WERI-Rb-1 (cell line): Measurements from ENCODE around the gene PSAT1.
A peak's percentile ranks its signal among the peaks of the same experiment; 100 is the strongest.

Experiments
- DNase-seq: peaks from one replicate; pipeline ENCODE4 v3.0.0-alpha.2; 2020
- H3K27ac ChIP-seq: fragments of 250-450 bp; sonication (Bioruptor Pico); 2 replicates; pipeline ENCODE4 v1.5.1; 2020; ENCODE audit warnings: mild to moderate bottlenecking, moderate library complexity
- H3K27me3 ChIP-seq: fragments of 250-450 bp; sonication (Bioruptor Pico); 2 replicates; pipeline ENCODE4 v1.5.1; 2021; ENCODE audit warnings: mild to moderate bottlenecking, low read depth, moderate library complexity; ENCODE audit not compliant: insufficient read depth, severe bottlenecking
- H3K36me3 ChIP-seq: fragments of 250-450 bp; sonication (Bioruptor Pico); 2 replicates; pipeline ENCODE4 v1.5.1; 2020; ENCODE audit warnings: mild to moderate bottlenecking, moderate library complexity
- H3K4me3 ChIP-seq: 2 replicates; pipeline ENCODE4 v1.5.1; 2011; ENCODE audit warnings: low read depth, mild to moderate bottlenecking, control low read depth, low read length
- H3K9me3 ChIP-seq: fragments of 250-450 bp; sonication (Bioruptor Pico); 2 replicates; pipeline ENCODE4 v1.5.1; 2021; ENCODE audit warnings: mild to moderate bottlenecking, moderate library complexity; ENCODE audit not compliant: severe bottlenecking
- CTCF ChIP-seq: IDR thresholded peaks from 2 replicates; pipeline ENCODE4 v1.5.1; 2011; ENCODE audit warnings: low read depth, mild to moderate bottlenecking, control low read depth, inconsistent platforms, low read length

PSAT1 gene

DNA sequence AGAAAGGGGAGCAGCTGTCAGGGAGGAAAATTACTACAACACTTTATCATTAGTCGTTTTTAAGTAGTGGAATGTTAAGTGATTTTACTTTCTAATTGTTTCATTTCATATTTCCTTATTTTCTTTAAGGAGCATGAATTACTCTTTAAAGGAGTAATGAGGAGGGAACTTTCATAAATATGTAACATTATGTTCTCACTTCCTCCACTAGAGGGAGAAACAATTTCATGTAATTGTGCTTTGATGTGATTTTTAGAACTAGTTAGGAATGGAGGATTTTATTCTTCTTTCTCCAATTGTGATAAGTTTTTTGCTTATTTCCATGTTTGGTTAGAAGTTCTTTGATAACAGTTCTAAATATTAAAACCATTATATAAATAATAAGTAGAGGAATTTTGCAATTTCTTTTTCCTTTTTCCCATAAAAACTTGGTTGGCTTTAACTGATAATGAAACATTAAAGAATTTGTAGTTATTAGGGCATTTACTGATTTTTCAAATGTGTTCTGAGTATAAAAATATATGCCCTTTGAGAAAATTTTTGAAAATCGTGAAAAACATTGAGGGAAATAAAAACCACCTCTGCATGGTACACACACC lies 35.4 kb upstream of the PSAT1 start:
- no peak overlapping the region for H3K4me3 ChIP-seq
- peaks cover 56% of the 10 kb centered on the region for H3K36me3 ChIP-seq
- H3K9me3 ChIP-seq: no peaks in the 10 kb centered on the region
- H3K27me3 ChIP-seq: no peaks in the 10 kb centered on the region
- TF ChIP-seq CTCF: peak; percentile 30; the same call in 1 of the 2 replicates
- DNase-seq: no peak
- no peak overlapping the region for H3K27ac ChIP-seq

DNA sequence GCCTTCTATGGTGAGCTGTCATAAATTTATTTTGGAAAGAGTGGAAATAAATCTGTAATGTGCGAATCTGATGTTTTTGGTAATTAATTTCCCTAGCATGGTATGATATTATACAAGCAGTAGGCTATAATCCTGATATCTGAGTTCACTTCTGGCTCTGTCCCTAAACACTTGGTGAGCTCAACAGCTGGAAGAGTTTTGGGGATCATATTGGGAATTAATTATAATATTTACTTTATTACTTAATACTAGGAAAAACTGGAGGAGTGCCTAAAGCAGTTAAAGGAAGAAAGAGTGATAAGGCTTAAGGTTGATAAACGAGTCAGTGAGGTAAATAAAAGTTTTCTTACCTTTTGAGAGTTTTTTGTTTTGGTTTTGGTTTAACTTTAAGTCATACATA lies 34.3 kb upstream of the PSAT1 start:
- no peak for TF ChIP-seq CTCF
- no peak overlapping the region for H3K27ac ChIP-seq

GRCh38 chr9:78267889-78268288 lies 29.0 kb upstream of the PSAT1 start:
- Histone ChIP-seq H3K9me3 (no peaks in the 10 kb centered on the region), H3K27ac (no peak overlapping the region), H3K27me3 (no peaks in the 10 kb centered on the region), H3K4me3 (no peak overlapping the region), H3K36me3 (peaks cover 68% of the 10 kb centered on the region)
- DNase-seq: no peak
- TF ChIP-seq CTCF: no peak

More for the DNA sequence above, 34.3 kb upstream of the PSAT1 start:
- no peaks in the 10 kb centered on the region for H3K27me3 ChIP-seq
- no peak overlapping the region for H3K4me3 ChIP-seq
- no peak for DNase-seq
- peaks cover 67% of the 10 kb centered on the region for H3K36me3 ChIP-seq
- H3K9me3 ChIP-seq: no peaks in the 10 kb centered on the region

- Histone ChIP-seq H3K9me3 (no peaks in the 10 kb centered on the region), H3K27me3 (no peaks in the 10 kb centered on the region), H3K27ac (no peak overlapping the region), H3K4me3 (no peak overlapping the region), H3K36me3 (peaks cover 64% of the 10 kb centered on the region)
- no peak for DNase-seq
- no peak for TF ChIP-seq CTCF
Measured at GRCh38 chr9:78269784-78270183, 27.1 kb upstream of the PSAT1 start.

DNA sequence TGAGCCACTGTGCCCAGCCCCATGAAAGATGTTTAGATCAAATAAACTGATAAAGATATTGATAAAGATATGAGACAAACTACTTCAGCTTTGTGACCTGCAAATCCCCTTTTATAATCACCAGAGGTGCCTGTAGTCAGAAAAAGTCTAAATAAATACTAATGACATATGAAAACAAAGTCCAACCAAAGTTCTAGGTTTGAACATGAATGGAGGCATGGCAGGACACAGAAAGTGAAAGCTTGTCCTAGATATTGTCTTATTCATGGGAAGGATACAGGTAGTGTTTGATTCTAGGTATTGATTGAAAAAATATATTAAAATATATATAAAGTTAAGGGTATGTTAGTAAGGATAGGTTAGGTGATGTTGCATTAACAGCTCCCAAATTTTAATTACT lies 24.6 kb upstream of the PSAT1 start:
- no peaks in the 10 kb centered on the region for H3K27me3 ChIP-seq
- peaks cover 39% of the 10 kb centered on the region for H3K36me3 ChIP-seq
- TF ChIP-seq CTCF: no peak
- no peak overlapping the region for H3K27ac ChIP-seq
- H3K4me3 ChIP-seq: no peak overlapping the region
- DNase-seq: no peak
- H3K9me3 ChIP-seq: no peaks in the 10 kb centered on the region

DNA sequence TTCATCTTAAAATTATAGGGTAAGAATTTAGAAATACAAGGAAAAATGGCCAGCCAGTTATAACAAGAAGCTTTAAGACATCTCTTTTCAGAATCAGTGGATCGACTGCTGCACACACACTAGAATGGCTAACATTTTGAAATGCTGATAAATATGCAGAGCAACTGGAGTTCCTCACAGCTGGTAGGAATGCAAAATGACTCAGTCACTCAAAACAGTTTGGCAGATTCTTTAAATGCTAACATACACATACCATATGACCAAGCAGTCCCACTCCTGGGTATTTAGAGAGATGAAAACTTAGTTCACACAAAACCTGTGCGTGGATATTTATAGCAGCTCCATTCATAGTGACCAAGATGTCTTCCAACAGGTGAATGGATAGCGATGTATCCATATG lies 23.2 kb upstream of the PSAT1 start:
- no peak for DNase-seq
- Histone ChIP-seq H3K27me3 (no peaks in the 10 kb centered on the region), H3K36me3 (peaks cover 29% of the 10 kb centered on the region), H3K27ac (no peak overlapping the region), H3K4me3 (no peak overlapping the region), H3K9me3 (no peaks in the 10 kb centered on the region)
- no peak for TF ChIP-seq CTCF
